CD1c-positive myeloid dendritic cell (primary cell): ENCODE measurements around the gene SEC22B.
"Not testable (repeated sequence)": the region's sequence is repeated elsewhere in the genome, so short reads cannot be mapped to it uniquely, and the experiment has no call there.

Experiments
- DNase-seq: peaks from one replicate; pipeline ENCODE4 v3.0.0-alpha.2; 2016; ENCODE audit errors: extremely low spot score

The SEC22B gene

GRCh38 chr1:120145806-120146205, 30.5 kb downstream of the SEC22B start:
- peak; percentile 25 for DNase-seq

DNA sequence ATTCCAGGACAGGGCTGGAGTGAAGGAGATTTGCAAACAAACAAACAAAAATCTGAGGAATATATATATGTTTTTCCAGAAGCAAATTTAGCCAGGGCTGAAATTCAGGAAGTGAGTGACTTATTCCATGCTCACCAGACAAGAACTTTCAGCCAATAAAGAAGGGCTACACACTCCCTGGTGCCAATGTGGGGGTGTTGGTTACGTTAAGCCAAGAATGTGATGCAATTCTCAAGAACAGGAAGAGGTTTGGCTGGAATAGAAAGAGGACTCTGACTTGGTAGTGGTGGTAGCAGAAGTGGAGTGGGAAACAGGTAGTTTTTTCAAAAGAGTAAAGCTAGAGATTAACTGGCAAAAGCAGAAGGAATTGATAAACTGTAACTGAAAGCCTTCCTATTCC, 31.7 kb downstream of the SEC22B start:
- DNase-seq: not testable (repeated sequence)

DNA sequence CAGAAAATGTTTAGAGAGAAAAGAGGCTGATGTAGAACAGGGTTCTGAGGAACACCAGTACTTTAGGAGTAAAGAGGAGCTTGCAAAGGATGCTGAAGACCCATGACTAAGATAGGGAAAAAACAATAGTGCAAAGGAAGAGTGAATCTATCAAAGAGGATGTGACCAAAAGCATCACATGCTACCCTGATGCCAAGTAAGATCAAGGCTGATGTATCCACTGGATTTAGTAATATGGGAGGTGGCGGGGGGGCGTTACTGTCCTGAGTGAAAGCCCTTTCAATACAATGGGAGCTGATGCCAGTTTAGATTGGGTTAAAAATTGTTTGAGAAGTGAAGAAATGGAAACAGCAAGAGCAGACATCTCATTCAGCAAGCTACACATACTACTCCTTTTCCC, 32.2 kb downstream of the SEC22B start:
- peak; percentile 28 for DNase-seq

- not testable (repeated sequence) for DNase-seq
These were observed 33.0 kb downstream of the SEC22B start for GRCh38 chr1:120143334-120143733.

DNA sequence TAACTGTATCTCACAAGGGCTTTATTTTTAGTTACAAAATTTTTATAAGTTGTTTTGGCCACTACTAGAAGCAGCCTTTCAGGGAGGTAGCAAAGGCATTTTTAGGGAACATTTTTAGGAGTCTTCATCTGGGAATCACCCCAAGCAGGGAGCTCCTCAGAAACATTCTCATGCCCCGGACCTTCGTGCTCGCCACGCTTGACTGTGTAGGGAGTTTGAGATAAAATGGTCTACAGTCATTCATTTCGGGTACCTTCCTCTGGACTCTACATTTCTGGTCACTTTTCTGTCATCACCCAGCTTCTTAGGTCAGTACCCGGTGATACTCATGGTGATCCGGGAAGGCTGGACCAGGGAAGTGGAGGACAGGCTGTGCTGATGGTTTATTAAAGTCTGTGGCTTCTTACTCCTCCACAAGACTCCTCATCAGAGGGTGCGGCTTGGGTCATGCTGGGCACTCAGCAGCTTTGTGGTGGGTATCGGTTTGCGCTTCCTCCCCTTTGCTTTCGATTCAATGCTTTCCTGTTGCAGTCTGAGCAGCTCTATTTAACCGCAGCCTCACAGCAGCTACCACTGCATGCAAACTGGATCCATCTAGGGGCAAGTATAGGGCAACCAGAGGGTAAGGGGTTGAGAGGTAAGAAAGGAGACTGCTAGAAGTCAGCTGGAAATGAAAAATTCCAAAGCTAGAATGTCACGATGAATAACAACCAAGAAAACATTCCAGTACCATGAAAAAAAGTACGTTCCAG, 33.6 kb downstream of the SEC22B start:
- peak; percentile 54 for DNase-seq

DNA sequence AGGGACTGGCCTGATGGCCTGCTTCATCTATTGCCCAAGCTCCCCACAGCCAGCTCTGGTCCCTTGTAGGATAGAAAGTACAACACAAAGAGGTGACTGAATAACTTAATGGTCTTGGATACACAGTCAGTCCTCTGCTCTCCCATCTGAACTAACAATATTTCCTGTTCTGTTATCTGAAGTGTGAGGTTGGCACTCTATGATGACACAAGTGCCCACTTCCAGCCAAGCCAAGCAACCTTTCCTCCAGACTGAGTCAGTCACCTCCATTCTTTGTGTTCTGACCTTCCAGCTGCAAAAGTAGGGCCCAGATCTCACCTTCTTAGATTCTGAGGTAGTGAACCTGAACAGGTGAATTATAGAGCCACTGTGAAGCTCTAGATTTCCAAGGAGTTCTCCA, 34.5 kb downstream of the SEC22B start:
- not testable (repeated sequence) for DNase-seq

- not testable (repeated sequence) for DNase-seq
These were observed 35.6 kb downstream of the SEC22B start for GRCh38 chr1:120140656-120141265.

- not testable (repeated sequence) for DNase-seq
These were observed 40.2 kb downstream of the SEC22B start for GRCh38 chr1:120136086-120136485.

GRCh38 chr1:120133928-120134325, 42.4 kb downstream of the SEC22B start:
- not testable (repeated sequence) for DNase-seq

DNA sequence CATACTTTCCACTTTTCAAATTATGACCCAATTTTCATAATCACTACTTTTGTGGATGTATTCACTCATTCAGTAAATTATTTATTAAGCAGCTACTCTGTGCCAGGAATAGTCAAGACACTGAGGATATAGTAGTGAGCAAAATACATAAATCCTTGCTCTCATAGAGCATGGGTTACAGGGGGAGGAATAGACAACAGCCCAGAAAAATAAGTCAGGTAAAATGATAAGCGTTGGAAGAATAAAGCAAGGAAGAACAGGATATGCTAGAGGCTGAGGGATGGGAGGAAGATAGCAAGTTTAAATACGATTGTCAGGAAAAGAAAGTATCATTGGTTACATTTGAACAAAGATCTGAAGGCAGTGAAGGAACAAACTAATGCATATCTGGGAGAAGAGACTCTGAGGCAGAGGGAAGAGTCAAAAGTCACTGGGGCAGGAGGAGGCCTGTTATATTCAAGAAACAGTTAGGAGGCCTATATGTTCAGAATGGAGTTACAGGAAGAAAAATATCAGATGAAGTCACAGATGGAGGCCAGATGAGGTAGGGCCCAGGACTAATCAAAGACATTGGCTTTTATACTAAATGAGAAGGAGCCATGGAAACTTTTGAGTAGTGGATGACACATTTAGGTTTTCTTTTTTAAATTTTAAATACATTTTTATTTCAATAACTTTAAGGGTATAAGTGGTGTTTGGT, 42.9 kb downstream of the SEC22B start:
- no peak for DNase-seq

DNA sequence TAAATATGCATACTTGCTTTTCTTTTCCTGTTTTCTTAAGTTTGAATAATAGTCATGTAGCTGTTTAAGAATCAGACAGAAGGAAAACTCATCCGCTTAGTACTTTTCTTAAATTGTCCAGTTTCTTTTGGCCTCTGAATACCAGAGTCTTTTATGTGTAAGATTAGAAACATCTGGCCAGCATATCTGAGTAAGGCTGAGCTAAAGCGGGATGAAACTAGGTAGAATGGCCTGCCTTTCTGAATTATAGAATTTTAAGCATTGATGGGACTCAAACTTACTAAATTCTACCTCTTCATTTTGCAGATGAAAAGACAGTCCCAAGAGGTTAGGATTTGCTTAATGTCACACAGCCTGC, 43.9 kb downstream of the SEC22B start:
- DNase-seq: not testable (repeated sequence)

DNA sequence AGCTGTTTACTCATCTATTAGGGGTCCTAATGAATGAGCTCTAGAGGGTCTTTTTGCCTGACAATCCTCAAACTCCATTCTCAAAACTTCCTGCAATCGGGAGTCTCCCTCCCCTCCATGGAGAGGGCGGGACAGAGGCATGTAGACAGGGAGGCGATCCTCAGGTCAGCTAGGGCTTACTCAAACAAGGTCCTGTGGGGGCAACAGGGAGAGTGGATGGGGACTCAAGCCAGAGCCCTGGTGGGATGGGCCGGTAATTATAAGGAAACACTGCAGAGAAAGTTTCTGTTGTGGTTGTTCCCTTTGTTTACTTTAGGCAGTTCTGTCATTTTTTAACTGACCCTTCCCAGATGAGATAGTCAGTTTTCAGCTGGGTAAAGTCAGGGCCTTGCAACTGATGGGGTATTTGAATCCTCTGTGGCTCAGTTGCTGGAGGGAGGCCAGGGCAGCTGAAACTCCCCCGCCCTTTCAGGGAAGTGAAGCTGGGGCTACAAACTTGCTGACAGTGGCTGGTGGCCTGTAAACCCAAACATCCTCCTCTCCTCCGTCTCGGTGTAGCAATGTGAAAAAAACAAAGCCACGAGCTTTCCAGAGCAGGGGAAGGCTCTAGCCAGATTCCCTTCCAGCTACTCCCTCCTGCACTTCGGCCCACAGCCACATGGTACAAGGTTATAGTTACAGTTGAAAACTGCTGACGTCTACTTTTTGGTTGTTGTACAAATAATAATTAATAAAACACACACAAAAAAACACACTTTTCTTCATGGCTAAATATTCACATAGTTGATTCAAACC, 44.5 kb downstream of the SEC22B start:
- peak; percentile 45 for DNase-seq

DNA sequence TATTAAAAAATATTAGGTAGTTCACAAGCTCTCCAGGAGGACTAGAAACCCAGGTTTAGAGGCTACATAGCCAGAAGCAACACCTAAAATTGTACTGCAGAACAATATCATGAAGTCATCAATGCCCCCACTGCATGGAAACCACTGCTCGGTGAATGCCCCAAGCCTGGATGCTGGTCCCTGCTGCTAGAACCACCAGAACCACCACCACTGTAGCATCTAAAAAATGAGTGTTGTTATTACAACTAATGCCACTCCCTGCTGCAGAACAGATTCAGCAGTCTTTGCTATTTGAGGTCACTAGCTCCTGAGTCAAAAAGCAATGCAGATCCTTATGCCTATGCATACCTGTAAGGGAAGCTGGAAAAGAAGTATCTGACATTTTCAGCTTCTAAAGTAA, 48.4 kb downstream of the SEC22B start:
- DNase-seq: not testable (repeated sequence)

- DNase-seq: not testable (repeated sequence)
These were observed 50.1 kb downstream of the SEC22B start for GRCh38 chr1:120126216-120126615.

DNA sequence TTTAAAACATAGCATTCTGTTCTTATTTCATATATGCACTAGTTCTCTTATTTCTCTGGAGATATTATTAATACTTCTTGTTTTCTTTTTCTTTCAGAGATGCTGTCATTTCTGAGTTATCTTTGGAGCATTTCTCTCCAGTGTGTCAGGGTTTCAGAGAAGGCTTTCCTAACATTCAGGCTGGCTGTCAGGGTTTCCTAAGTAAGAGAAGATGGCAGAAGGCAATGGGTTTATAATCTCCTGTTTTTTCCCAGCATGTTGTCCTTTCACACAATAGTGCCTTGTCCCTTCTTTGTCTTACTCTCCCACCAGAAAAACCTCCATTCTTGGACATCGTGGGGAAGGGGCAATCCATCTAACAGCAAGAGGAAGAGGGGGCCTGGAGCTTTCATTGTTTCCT, 51.7 kb downstream of the SEC22B start:
- DNase-seq: peak; percentile 2

DNA sequence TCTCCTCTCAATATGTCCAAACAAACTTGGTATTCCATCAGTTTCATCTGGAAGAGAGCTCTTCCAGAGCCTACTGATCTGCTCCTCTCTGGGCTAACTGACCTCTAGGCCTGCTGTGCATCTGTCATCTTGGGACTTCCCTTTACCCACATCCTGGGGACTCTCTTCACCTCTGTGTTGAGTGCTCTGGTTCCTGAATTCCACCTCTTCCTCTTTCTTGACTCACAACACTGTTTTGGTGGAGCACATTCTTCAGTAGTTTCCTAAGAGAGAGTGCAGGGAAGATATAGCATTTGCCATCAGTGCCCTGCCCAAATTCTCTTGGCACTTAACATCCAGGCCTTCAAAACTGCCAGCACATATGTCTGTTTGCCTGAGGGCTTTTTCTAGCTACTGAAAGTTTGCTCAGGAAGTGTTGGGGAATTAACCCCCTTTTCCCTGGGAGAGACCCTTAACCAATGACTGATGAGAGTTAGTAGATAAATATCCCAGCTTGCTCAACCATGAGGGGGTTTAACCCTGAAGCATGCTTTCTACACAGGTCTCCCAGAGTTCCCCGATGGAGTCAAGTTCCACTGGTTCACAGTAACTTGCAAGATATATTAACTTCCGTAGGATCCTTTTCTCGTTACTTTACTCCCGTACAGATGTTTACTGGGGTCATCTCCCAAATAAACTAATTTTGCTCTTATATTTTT, 52.4 kb downstream of the SEC22B start:
- peak; percentile 71 for DNase-seq

- peak; percentile 48 for DNase-seq
These were observed 53.9 kb downstream of the SEC22B start for GRCh38 chr1:120122262-120122893.

GRCh38 chr1:120121830-120122229, 54.5 kb downstream of the SEC22B start:
- DNase-seq: not testable (repeated sequence)

DNA sequence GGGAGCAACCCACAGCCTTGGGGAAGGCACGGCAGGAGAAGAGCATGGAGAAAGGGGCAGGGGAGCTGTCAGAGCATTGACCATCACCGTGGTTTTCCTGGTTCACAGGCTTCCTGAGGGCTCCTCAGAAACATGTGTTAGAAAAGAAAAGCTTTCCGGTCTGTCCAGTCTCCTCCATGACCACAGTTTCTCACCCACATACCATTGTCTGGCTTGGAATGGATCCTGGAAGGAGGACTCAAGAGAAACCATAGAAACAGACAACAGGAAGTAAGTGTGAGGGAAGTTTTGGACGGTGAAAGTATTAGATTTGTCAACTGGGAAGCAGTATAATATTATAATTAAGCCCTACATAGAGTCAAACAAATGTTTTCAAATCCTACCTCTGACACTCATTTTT, 55.8 kb downstream of the SEC22B start:
- DNase-seq: not testable (repeated sequence)

GRCh38 chr1:120117371-120118177, 58.7 kb downstream of the SEC22B start:
- peak; percentile 51 for DNase-seq
